Naive thymus-derived CD8-positive, alpha-beta T cell (primary cell): ENCODE measurements around the gene LRIT3. TPM values are rescaled to one million over a fixed set of nuclear protein-coding genes. Genes with fewer than 3 reads are reported as not detected.
A peak's percentile ranks its signal among the peaks of the same experiment; 100 is the strongest.
"Not testable (repeated sequence)": the region's sequence is repeated elsewhere in the genome, so short reads cannot be mapped to it uniquely, and the experiment has no call there.

Source experiments
- ATAC-seq, 2 donors: fragments of 150-1000 bp; cut with Tn5 transposase in 1 of 2; sonication (Bioruptor Pico), chemical (Tn5 transposase) in 1 of 2; 1 replicate in 1 of 2; 2 replicates in 1 of 2; pipeline ENCODE4 v1.10.0; 2021; ENCODE audit warnings: mild to moderate bottlenecking in 2 of 2, moderate library complexity in 2 of 2
- POLR2A ChIA-PET: fragments of 350-600 bp; sonication (Branson Sonifier 250); formaldehyde crosslinking; loops from one replicate; lab custom pipeline; 2021; ENCODE audit warnings: antibody characterized with exemption; lab: Charles Lee
- DNase-seq, 10 donors: peaks; one replicate each; pipeline versions ENCODE4 v3.0.0 to v3.0.0-alpha.2; 2020 to 2022
- H3K27ac Mint-ChIP-seq, 10 donors: one replicate each; pipeline ENCODE4 v1.8.0; 2020 to 2022; ENCODE audit warnings: mild to moderate bottlenecking in 10 of 10, mixed read lengths in 10 of 10, moderate library complexity in 4 of 10, inconsistent platforms in 1 of 10
- H3K27me3 Mint-ChIP-seq, 5 donors: one replicate each; pipeline ENCODE4 v1.8.0; 2021 to 2022; ENCODE audit warnings: mixed read lengths in 5 of 5
- H3K36me3 Mint-ChIP-seq, 3 donors: one replicate each; pipeline ENCODE4 v1.8.0; 2020 to 2022; ENCODE audit warnings: mixed read lengths in 3 of 3, mild to moderate bottlenecking in 2 of 3, inconsistent platforms in 1 of 3
- H3K4me1 Mint-ChIP-seq, 4 donors: one replicate each; pipeline ENCODE4 v1.8.0; 2021 to 2022; ENCODE audit warnings: mixed read lengths in 4 of 4
- H3K4me3 Mint-ChIP-seq, 10 donors: one replicate each; pipeline ENCODE4 v1.8.0; 2020 to 2022; ENCODE audit warnings: mild to moderate bottlenecking in 10 of 10, mixed read lengths in 10 of 10, moderate library complexity in 6 of 10, inconsistent platforms in 1 of 10
- H3K9me3 Mint-ChIP-seq, 9 donors: one replicate each; pipeline ENCODE4 v1.8.0; 2020 to 2022; ENCODE audit warnings: mixed read lengths in 9 of 9, mild to moderate bottlenecking in 3 of 9, inconsistent platforms in 1 of 9, moderate library complexity in 1 of 9
- polyA plus RNA-seq, 3 donors: library from polyadenylated mRNA; unstranded; fragments of 300-500 nt; fragmentation: Illumina TruSeq; gene quantifications; one replicate each; pipeline ENCODE4 v1.2.3, GENCODE V29; 2021
- total RNA-seq, 8 experiments: library from RNA in 2 of 8; stranded (reverse) in 2 of 8; gene quantifications; one replicate each; pipeline ENCODE4 v1.2.3 and lab custom pipeline; 2021 to 2026

Gene LRIT3
- total and polyA plus RNA-seq, 5 experiments from 2014 or later = 0.18 to 0.33 TPM; not detected in 3

DNA sequence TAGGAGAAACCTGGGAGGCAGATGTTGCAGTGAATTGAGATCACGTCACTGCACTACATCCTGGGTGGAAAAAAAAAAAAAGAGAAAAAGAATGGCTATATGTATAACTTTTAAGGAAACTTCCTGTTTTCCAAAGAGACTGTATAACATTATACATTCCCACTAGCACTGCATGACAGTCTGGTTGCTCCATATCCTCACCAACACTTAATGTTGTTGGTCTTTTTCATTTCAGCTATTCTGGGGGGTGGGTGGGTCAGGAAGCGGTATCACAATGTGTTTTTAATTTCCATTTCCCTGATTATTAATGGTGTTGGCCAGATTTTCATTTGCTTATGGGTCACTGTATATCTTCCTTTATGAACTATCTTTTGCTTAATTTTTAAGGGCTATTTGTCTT is 13.4 kb downstream of the LRIT3 start:
- DNase-seq (no peak), ATAC-seq (no peak)
- Mint-ChIP-seq H3K9me3 (peaks cover 0 to 38% (median 15%) of the 10 kb centered on the region in 9 donors), H3K27me3 (no peaks in the 10 kb centered on the region), H3K36me3 (peaks cover 9 to 42% (median 24%) of the 10 kb centered on the region in 3 donors), H3K4me3 (no peak overlapping the region), H3K4me1 (no peaks in the 10 kb centered on the region), H3K27ac (no peak overlapping the region)
- POLR2A ChIA-PET = interaction anchor here (0.5 to 0.7 kb wide), 2 partner anchors 26 to 370 kb away, joined by 3 read pairs; no protein-coding TSS in a partner anchor

- no peak overlapping the region for H3K4me3 Mint-ChIP-seq
- peaks cover 0 to 34% (median 15%) of the 10 kb centered on the region in 9 donors for H3K9me3 Mint-ChIP-seq
- H3K4me1 Mint-ChIP-seq = no peaks in the 10 kb centered on the region
- no peak for DNase-seq
- no peak for ATAC-seq
- H3K36me3 Mint-ChIP-seq = peaks cover 6 to 38% (median 19%) of the 10 kb centered on the region in 3 donors
- H3K27ac Mint-ChIP-seq = no peak overlapping the region
- no peaks in the 10 kb centered on the region for H3K27me3 Mint-ChIP-seq
- POLR2A ChIA-PET = interaction anchor here (0.5 kb wide), 1 partner anchor 369 kb away, joined by 3 read pairs; no protein-coding TSS in a partner anchor
Observed at GRCh38 chr4:109861916-109862511, 14.1 kb downstream of the LRIT3 start.

DNA sequence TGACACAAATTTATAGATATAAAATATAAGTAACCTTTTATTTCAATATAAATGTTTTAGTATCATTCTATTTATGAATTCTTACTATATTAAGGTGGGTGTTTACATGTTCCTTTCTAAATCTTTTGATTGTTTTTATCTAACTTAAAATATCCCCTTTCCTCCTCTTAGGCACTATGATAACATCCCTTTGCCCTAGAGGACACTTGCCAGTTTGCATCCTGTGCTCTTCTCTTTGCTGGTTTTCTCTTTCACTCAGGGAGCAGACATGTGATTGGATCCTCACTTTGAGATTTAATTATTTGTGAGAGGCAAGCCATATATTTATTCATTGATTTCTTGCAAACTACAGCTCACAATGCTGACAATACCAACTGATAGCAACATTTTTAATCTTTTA is 16.2 kb downstream of the LRIT3 start:
- Mint-ChIP-seq H3K4me3 (no peak overlapping the region), H3K9me3 (peaks cover 0 to 20% (median 9%) of the 10 kb centered on the region in 9 donors), H3K27ac (no peak overlapping the region), H3K36me3 (peaks cover 5 to 28% (median 9%) of the 10 kb centered on the region in 3 donors), H3K4me1 (no peaks in the 10 kb centered on the region), H3K27me3 (no peaks in the 10 kb centered on the region)
- ATAC-seq = no peak
- POLR2A ChIA-PET = no interaction called here
- DNase-seq = no peak

GRCh38 chr4:109870061-109870460 is 22.2 kb downstream of the LRIT3 start:
- no peaks in the 10 kb centered on the region for H3K4me1 Mint-ChIP-seq
- H3K27me3 Mint-ChIP-seq = no peaks in the 10 kb centered on the region
- no peak for DNase-seq
- POLR2A ChIA-PET = no interaction called here
- no peak for ATAC-seq
- peaks cover 6 to 11% (median 7%) of the 10 kb centered on the region in 3 donors for H3K36me3 Mint-ChIP-seq
- H3K4me3 Mint-ChIP-seq = no peak overlapping the region
- peak overlapping the region in 1 of 10 donors; percentile 85 for H3K27ac Mint-ChIP-seq
- H3K9me3 Mint-ChIP-seq = no peaks in the 10 kb centered on the region

- Mint-ChIP-seq H3K36me3 (peaks cover 6 to 11% (median 7%) of the 10 kb centered on the region in 3 donors), H3K4me1 (no peaks in the 10 kb centered on the region), H3K9me3 (peaks cover 0 to 11% (median 0%) of the 10 kb centered on the region in 9 donors), H3K4me3 (no peak overlapping the region), H3K27me3 (peaks cover 0 to 9% (median 0%) of the 10 kb centered on the region in 5 donors), H3K27ac (no peak overlapping the region)
- POLR2A ChIA-PET = no interaction called here
- ATAC-seq = no peak
- no peak for DNase-seq
Observed at GRCh38 chr4:109872065-109872464, 24.2 kb downstream of the LRIT3 start.

GRCh38 chr4:109872950-109873656 is 25.2 kb downstream of the LRIT3 start:
- Mint-ChIP-seq H3K27me3 (peaks cover 0 to 9% (median 4%) of the 10 kb centered on the region in 5 donors), H3K9me3 (peaks cover 0 to 11% (median 0%) of the 10 kb centered on the region in 9 donors), H3K4me3 (no peak overlapping the region), H3K36me3 (peaks cover 4 to 7% (median 6%) of the 10 kb centered on the region in 3 donors), H3K27ac (no peak overlapping the region), H3K4me1 (no peaks in the 10 kb centered on the region)
- POLR2A ChIA-PET = no interaction called here
- no peak for ATAC-seq
- DNase-seq = no peak

GRCh38 chr4:109873791-109874514 is 26.0 kb downstream of the LRIT3 start:
- POLR2A ChIA-PET = no interaction called here
- peaks cover 5 to 10% (median 8%) of the 10 kb centered on the region in 5 donors for H3K27me3 Mint-ChIP-seq
- no peak overlapping the region for H3K4me3 Mint-ChIP-seq
- H3K9me3 Mint-ChIP-seq = peaks cover 0 to 11% (median 0%) of the 10 kb centered on the region in 9 donors
- H3K36me3 Mint-ChIP-seq = peaks cover 4 to 7% (median 6%) of the 10 kb centered on the region in 3 donors
- no peak for ATAC-seq
- H3K27ac Mint-ChIP-seq = no peak overlapping the region
- no peak for DNase-seq
- no peaks in the 10 kb centered on the region for H3K4me1 Mint-ChIP-seq

DNA sequence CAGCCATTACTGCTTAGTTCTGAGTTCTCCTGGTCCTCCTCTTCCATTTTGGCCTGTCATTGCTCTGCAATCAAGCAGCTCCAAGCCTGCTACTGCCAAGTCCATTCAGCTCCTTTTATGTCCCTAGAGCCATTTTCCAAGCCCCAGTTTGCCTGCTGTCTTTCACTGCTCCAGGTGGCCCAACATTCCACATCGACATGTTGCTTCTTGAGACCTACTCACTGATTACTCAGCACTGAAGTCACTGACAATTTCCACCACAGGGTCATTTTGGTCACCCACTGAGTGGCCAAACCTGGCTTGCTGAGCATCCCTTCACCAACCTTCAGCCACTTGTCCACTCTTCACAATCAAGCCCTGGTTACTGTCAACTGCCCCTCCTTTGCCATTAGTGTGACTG is 27.2 kb downstream of the LRIT3 start:
- Mint-ChIP-seq H3K4me1 (no peaks in the 10 kb centered on the region), H3K27ac (no peak overlapping the region), H3K36me3 (peaks cover 0 to under 1% (median 0%) of the 10 kb centered on the region in 3 donors), H3K27me3 (peaks cover 9 to 13% (median 12%) of the 10 kb centered on the region in 5 donors), H3K4me3 (no peak overlapping the region), H3K9me3 (peaks cover 0 to 11% (median 0%) of the 10 kb centered on the region in 9 donors)
- POLR2A ChIA-PET = no interaction called here
- DNase-seq (no peak), ATAC-seq (no peak)

DNA sequence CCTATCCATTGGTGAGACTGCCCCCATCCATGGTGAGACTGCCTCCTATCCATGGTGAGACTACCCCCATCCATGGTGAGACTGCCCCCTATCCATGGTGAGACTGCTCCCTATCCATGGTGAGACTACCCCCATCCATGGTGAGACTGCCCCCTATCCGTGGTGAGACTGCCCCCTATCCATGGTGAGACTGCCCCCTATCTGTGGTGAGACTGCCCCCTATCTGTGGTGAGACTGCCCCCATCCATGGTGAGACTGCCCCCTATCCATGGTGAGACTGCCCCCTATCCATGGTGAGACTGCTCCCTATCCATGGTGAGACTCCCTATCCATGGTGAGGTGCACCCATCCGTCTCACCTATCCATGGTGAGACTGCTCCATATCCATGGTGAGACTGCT is 27.6 kb downstream of the LRIT3 start:
- peaks cover 0 to 11% (median 0%) of the 10 kb centered on the region in 9 donors for H3K9me3 Mint-ChIP-seq
- H3K36me3 Mint-ChIP-seq, H3K27ac Mint-ChIP-seq, H3K4me3 Mint-ChIP-seq, H3K4me1 Mint-ChIP-seq, ATAC-seq, POLR2A ChIA-PET, DNase-seq: not testable (repeated sequence)
- H3K27me3 Mint-ChIP-seq = peaks cover 9 to 14% (median 12%) of the 10 kb centered on the region in 5 donors

- ATAC-seq (no peak), DNase-seq (no peak)
- Mint-ChIP-seq H3K36me3 (no peaks in the 10 kb centered on the region), H3K4me1 (no peaks in the 10 kb centered on the region), H3K9me3 (peaks cover 0 to 11% (median 0%) of the 10 kb centered on the region in 9 donors), H3K27me3 (peaks cover 9 to 16% (median 12%) of the 10 kb centered on the region in 5 donors), H3K27ac (no peak overlapping the region), H3K4me3 (no peak overlapping the region)
- POLR2A ChIA-PET = no interaction called here
Observed at GRCh38 chr4:109876634-109877265, 28.8 kb downstream of the LRIT3 start.

GRCh38 chr4:109877400-109877799 is 29.5 kb downstream of the LRIT3 start:
- peaks cover 0 to 11% (median 0%) of the 10 kb centered on the region in 9 donors for H3K9me3 Mint-ChIP-seq
- H3K4me1 Mint-ChIP-seq = no peaks in the 10 kb centered on the region
- H3K27ac Mint-ChIP-seq = no peak overlapping the region
- no peaks in the 10 kb centered on the region for H3K36me3 Mint-ChIP-seq
- ATAC-seq = no peak
- POLR2A ChIA-PET = no interaction called here
- DNase-seq = no peak
- H3K4me3 Mint-ChIP-seq = no peak overlapping the region
- peaks cover 9 to 16% (median 13%) of the 10 kb centered on the region in 5 donors for H3K27me3 Mint-ChIP-seq

- Mint-ChIP-seq H3K9me3 (peaks cover 0 to 11% (median 0%) of the 10 kb centered on the region in 9 donors), H3K36me3 (no peaks in the 10 kb centered on the region), H3K27ac (no peak overlapping the region), H3K4me3 (no peak overlapping the region), H3K27me3 (peaks cover 9 to 16% (median 13%) of the 10 kb centered on the region in 5 donors), H3K4me1 (no peaks in the 10 kb centered on the region)
- POLR2A ChIA-PET = no interaction called here
- DNase-seq (no peak), ATAC-seq (no peak)
Observed at GRCh38 chr4:109878355-109878754, 30.4 kb downstream of the LRIT3 start.
